H54 (cell line): ENCODE results near the gene TVP23C.
"Not testable (repeated sequence)": the region's sequence is repeated elsewhere in the genome, so short reads cannot be mapped to it uniquely, and the experiment has no call there.

Experiments used
- DNase-seq: peaks from one replicate; pipeline ENCODE4 v3.0.0; 2011; ENCODE audit warnings: low spot score, mixed read lengths; ENCODE audit not compliant: insufficient read length
- FAIRE-seq: peaks from 3 replicates; lab custom pipeline; 2011; peaks lifted over from hg19 to GRCh38; lab: Jason Lieb, UNC
- POLR2A ChIP-seq: IDR thresholded peaks from 2 replicates; pipeline ENCODE4 v1.6.1; 2011; ENCODE audit warnings: low read depth, mild to moderate bottlenecking, low read length

Gene TVP23C

DNA sequence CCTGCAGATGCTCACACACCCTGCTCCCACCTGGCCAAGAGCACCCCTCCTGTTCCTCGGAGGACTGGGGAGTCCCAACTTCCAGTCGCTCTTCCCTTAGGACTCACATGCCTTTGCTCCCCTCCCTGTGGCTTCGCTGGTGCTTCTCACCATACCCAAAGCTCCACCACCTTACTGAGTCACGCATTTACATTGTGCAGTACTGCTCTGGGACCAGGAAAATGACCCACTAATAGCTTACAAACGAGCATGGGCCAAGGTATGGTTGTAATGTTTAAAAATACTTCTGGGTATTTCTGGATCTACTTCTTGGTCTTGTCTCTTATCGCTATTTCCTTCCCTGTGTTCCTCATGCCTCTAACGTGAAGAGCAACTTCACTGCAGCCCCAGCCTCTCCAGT lies 54.8 kb downstream of the TVP23C start:
- TF ChIP-seq POLR2A: no peak
- FAIRE-seq (no peak), DNase-seq (no peak)

DNA sequence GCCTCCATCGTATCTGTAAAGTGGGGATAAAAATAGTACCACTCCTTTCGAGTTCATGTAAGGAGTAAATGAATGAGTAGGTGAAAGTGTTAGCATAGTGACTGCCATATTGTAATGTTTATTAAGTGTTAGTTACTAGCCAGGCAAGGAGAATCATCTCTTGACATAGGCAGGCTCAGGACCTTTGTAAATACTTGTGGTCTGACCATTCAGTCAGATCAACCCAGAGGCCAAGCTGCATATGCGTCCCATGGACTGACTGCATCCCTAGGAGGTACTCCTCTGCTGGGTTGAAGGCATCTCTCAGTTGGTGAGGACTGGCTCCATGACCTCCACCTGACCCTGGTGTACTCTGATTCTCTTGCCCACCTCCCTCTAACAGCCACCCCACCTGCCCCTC lies 55.4 kb downstream of the TVP23C start:
- no peak for TF ChIP-seq POLR2A
- DNase-seq (no peak), FAIRE-seq (no peak)

DNA sequence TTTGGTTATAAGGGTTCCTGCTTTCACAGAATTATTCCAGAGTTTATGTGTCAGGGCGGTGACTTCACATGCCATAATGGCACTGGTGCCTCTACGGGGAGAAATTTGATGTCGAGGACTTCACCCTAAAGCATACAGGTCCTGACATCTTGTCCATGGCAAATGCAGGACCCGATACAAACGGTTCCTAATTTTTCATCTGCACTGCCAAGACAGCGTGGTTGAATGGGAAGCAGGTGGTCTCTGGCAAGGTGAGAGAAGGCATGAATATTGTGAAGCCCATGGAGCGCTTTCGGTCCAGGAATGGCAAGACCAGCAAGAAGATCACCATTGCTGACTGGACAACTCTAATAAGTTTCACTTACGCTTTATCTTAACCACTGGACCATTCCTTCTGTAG lies 56.3 kb downstream of the TVP23C start:
- TF ChIP-seq POLR2A: no peak
- no peak for FAIRE-seq
- no peak for DNase-seq

DNA sequence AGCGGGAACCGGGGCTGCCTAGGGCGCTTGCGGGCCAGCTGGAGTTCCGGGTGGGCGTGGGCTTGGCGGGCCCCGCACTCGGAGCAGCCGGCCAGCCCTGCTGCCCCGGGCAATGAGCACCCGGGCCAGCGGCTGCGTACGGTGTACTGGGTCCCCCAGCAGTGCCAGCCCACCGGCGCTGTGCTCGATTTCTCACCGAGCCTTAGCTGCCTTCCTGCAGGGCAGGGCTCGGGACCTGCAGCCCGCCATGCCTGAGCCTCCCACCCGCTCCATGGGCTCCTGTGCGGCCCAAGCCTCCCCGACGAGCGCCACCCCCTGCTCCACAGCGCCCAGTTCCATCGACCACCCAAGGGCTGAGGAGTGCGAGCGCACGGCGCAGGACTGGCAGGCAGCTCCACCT lies 57.6 kb downstream of the TVP23C start:
- DNase-seq, FAIRE-seq: not testable (repeated sequence)

DNA sequence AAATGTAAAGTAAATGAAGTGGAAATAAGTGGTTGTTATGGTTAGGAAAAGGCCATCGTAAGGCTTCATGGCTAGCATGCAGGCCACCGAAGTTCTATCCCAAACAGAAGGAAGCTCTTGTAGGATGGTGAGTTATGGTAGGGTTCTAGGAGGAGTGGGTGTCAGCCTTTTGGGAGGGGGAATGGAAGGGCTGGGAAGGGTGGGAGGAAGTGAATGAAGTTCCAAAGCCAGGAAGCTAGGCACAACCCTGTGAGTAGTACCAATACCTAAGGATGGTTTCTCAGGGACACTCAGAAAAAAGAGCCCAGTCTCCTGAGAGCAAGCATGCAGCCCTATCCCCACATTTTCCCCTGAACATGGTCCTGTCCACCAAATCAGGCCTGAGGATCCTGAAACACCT lies 59.6 kb downstream of the TVP23C start:
- no peak for DNase-seq

DNA sequence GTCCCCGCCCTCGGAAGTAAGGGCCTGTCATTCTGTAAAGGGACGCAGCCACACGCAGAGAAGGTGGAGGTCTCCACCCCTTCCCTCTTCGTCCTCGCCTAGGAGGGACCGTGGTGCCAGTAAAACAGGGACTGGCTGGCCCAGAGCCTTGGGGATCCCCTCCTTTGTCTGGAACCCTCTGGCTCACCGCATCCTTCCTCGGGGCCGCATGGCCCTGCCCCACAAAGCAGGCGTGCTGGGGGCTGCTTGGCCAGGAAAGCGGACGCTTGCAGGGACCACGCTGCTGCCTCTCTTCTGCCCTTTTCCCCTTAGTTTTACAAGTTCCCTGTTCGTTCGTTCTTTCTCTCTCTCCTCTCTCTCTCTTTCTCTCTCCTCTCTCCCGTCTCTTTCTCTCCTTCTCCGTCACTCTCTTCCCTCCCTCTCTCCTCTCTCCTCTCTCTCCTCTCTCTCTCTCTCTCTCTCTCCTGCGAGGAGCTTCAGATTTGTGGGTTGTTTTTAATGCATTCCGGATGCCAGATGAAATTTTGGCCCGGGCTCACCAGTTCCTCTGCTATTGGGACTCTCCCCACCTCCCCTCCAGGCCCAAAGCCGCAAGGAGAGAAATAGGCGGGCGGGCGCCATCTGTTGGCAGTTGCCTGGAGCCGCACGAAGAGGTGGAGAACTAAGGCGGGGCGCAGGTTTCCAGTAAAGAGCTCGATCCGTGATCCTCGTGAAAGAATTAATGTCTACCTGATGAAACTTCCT lies 60.7 kb downstream of the TVP23C start:
- no peak for FAIRE-seq

More for the DNA sequence above, 59.6 kb downstream of the TVP23C start:
- no peak for FAIRE-seq
- TF ChIP-seq POLR2A: no peak

DNA sequence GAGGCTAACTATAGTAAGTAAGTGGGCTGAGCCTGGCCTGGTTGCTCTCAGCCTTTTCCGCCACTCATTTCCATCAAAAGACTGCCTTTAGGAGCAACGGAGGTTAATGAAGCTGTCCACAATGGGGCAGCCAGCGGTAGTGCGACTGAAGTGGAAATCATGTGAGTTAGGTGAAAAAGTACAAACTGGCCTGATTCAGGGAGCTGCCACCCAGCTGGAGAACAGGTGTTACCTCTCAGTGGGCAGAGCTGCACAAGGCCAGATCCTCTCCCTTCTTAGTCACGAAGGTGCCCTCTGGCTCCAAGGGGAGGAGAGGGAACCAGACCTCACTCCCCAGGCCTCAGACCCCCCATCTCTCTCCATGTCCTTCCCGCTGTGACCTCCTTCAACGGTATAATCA lies 61.5 kb downstream of the TVP23C start:
- TF ChIP-seq POLR2A: no peak
- FAIRE-seq (no peak), DNase-seq (no peak)

More for the DNA sequence above, 60.7 kb downstream of the TVP23C start:
- no peak for TF ChIP-seq POLR2A
- DNase-seq: peak; percentile 69

DNA sequence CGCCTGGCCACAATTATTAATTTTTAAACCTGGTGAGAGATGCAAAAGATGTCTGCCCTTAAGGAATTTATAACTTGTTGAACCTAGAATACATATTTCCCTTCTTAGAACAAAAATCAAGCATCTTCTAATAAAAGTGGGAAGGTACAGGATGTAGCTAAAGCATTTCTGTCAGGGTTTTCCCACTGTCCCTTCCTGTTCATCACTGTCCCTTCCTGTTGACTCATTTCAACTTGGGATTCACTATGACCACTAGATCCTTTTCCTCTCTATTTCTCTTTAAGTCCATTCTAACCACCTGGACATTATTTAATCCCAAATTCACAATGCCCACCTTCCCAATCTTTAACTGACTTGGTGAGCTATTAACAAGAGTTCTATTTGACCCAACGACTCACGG lies 62.0 kb downstream of the TVP23C start:
- no peak for TF ChIP-seq POLR2A
- FAIRE-seq (no peak), DNase-seq (no peak)

DNA sequence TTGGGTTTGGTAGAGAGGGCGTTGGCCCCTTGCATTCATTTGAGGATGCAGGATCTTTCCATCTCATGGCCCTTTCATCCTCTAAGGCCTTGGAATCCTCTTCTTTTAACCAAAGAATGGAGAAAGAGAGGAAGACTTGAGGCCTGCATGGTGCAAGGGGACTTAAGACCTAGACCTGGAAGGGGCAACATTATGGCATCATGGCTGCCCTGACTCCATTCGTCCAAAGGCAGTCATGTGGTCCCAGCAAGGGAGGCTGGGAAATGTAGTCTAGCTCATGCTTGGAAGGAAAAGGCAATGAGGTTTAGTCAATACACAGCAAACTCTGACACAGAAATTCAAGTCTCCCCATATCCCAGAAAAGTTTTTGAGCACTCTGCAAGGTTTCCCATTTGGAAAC lies 65.2 kb downstream of the TVP23C start:
- FAIRE-seq: peak; percentile 11
- DNase-seq: no peak

DNA sequence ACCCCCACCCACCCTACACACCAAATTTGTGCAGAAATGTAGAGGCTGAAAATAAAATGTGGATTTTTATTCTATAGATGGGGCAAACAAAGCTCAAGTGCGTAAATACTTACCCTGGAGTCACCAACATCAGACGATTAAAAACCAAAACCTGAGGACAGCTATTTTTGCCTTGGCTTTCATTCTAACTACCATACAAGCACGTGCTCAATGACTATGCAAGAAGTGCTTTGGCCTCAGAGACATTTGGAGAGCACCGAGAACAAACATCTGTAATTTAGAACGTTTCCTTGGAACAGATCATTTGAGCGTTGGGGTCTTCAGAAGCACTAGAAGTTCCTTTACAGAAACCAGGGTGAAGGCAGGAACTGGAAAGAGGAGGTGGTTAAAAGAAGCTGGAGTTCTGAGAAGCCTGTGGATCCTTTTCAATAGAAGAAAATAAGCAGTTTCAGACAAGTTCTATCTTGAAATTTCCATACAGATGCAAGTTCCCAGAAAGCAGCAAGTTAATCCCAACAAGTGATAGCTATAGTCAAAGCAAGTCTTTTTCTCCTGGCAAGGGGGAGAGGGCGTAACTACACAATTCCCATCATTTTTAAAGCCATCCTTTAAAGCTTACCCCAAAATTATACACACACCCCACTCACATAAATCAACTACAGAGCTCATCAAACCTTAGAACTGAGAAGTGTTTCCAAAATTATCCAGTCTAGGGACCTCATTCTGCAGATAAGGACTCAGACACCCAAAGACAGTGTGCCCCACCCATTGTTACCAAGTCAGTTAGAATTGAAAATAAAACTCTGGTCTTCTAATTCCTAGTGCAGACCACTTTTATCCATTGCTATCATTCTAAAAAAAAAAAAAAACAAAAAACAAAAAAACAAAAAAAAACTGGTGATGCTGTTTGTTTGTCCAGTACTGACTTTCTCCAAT lies 66.3 kb downstream of the TVP23C start:
- DNase-seq (no peak), FAIRE-seq (no peak)
- no peak for TF ChIP-seq POLR2A

More for the DNA sequence above, 65.2 kb downstream of the TVP23C start:
- TF ChIP-seq POLR2A: no peak

DNA sequence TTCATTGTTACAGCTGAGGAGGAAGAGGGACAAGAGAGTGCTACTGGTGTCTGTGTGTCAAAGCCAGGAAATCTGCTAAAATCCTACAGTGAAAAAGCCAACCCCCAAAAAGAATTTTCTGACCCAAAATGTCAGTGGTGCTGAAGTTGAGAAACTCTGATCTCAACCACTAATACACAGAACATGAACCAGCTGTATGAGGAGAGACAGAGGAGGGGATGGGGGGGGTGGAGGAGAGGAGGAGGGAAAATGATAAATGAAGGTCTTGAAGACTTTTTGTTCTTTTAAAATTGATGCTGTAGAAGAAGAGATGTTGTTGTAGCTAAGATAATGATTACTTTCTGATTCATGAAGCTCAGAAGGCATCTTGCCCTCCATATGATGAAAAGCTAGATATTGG lies 68.5 kb downstream of the TVP23C start:
- DNase-seq (no peak), FAIRE-seq (no peak)
- TF ChIP-seq POLR2A: no peak

DNA sequence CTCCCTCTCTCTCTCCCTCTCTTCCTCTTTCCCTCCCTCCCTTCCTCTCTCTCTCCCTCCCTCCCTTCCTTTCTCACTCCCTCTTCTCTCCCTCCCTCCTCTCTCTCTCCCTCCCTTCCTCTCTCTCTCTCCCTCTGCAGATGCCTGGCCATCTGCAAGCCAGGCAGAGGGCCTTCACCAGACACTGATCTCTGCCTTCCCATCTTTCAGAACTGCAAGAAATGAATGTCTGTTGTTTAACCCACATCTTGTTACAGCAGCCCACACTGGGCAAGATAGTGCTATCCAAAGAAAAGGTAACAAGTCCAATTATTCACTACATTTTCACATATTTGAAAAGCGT lies 69.6 kb downstream of the TVP23C start:
- FAIRE-seq: no peak
- no peak for DNase-seq

DNA sequence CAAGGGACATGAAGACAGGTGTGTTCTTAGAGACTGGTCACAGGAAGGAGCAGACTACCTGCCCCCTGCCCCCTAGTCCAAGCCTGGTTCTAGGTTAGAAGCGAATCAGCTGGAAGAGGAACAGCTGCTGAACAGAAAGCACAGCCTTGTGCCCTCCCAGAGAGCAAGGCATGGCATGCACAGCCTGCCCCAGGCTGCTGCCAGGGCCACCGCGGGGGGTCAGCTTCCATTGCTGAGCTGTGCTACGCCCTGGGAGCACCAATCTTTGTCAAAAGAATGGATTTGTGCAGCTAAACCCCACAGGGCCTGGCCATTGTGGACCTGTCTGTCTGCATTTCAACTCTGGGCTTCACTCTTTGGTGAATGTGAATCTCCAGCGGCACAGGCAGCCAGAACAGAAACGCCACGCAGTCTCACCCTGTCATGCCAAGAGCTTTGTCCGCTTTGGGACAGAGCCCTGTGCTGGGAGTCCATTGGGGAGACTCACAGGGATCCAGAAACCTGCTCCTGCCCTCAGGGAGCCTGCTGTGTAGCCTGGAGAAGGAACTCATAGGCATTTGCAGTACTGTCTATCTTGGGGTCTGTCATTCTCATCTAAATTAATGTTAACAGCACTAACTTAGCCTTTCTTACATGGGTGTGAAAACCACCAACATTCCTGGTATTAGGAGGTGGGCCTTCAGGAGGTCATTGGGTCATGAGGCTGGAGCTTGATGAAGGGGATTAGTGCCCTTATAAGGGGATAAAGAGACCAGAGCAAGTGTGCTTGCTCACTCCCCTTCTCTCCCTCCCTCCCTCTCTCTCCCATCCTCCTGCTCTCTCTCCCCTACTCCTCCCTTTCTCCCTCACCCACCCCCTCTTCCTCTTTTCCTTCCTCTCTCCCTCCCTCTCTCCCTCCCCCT lies 70.2 kb downstream of the TVP23C start:
- TF ChIP-seq POLR2A: no peak
- FAIRE-seq (no peak), DNase-seq (no peak)

More for the DNA sequence above, 69.6 kb downstream of the TVP23C start:
- TF ChIP-seq POLR2A: no peak

DNA sequence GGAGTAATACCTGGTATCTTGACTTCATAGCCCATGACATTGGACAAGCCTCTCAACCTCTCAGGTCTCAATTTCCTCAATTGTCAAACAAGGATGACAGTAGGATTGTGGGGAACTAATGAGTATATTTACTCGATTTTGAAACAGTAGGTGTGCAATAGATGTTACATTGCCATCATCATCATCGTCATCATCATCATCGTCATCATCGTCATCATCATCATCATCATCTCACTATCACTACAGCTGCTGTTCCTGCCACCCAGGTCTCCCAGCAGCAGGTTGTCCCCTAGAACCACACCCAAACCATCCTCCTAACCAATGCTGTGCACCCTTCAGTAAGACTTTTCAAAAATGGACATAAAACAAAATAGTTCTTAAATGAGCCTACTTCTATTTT lies 71.1 kb downstream of the TVP23C start:
- FAIRE-seq: no peak
- no peak for DNase-seq
- TF ChIP-seq POLR2A: no peak
